HepG2 (cell line): Measurements from ENCODE around the gene PCGF3. TPM values are rescaled to one million over a fixed set of nuclear protein-coding genes. Genes with fewer than 3 reads are reported as not detected.

Experiments used
- ATAD3A ChIP-seq: sonication (generic); formaldehyde crosslinking; IDR thresholded peaks from 2 replicates; pipeline ENCODE4 v1.4.0; 2020; ENCODE audit warnings: missing genetic modification reagents
- CBX2 ChIP-seq, 2 experiments: fragments of 200-600 bp in 1 of 2; sonication (generic); formaldehyde crosslinking in 1 of 2; IDR thresholded peaks; 2 replicates each; pipeline versions ENCODE4 v1.7.0 to v1.8.1; 2018 to 2022; ENCODE audit warnings: low read depth in 2 of 2, low read length in 1 of 2, mild to moderate bottlenecking in 1 of 2, missing genetic modification reagents in 1 of 2
- IKZF1 ChIP-seq: fragments of 450-650 bp; IDR thresholded peaks from 2 replicates; pipeline ENCODE4 v1.7.1; 2016
- KLF6 ChIP-seq: IDR thresholded peaks from 2 replicates; pipeline ENCODE4 v1.8.0; 2016; ENCODE audit warnings: missing biosample characterization, missing genetic modification reagents
- PHF5A ChIP-seq: IDR thresholded peaks from one replicate; pipeline ENCODE4 v1.6.1; 2018; ENCODE audit warnings: low read depth, missing genetic modification reagents; ENCODE audit not compliant: unreplicated experiment
- RFX5 ChIP-seq: IDR thresholded peaks from 2 replicates; pipeline ENCODE4 v1.6.1; 2011; ENCODE audit warnings: low read depth, low read length, improper control_type of control experiment
- RFXAP ChIP-seq: sonication (generic); formaldehyde crosslinking; IDR thresholded peaks from 2 replicates; pipeline ENCODE4 v1.4.0; 2020; ENCODE audit warnings: missing genetic modification reagents, borderline replicate concordance
- SMC3 ChIP-seq: IDR thresholded peaks from 2 replicates; pipeline ENCODE4 v1.6.1; 2011; ENCODE audit warnings: low read length, improper control_type of control experiment
- SRSF4 ChIP-seq: fragments of 200-400 bp; formaldehyde crosslinking; IDR thresholded peaks from one replicate; pipeline ENCODE4 v1.6.1; 2018; ENCODE audit warnings: mild to moderate bottlenecking, low read depth, low read length, moderate library complexity; ENCODE audit not compliant: poor library complexity, severe bottlenecking
- TARDBP ChIP-seq: sonication (generic); formaldehyde crosslinking; IDR thresholded peaks from 2 replicates; pipeline ENCODE4 v1.8.0; 2022; ENCODE audit warnings: mild to moderate bottlenecking, missing genetic modification reagents
- THAP11 ChIP-seq: IDR thresholded peaks from 2 replicates; pipeline ENCODE4 v1.6.1; 2016; ENCODE audit warnings: missing biosample characterization, missing genetic modification reagents
- XBP1 ChIP-seq: sonication (generic); formaldehyde crosslinking; IDR thresholded peaks from 2 replicates; pipeline ENCODE4 v1.5.0; 2020; ENCODE audit warnings: missing genetic modification reagents
- YEATS4 ChIP-seq: sonication (generic); formaldehyde crosslinking; IDR thresholded peaks from 2 replicates; pipeline ENCODE4 v1.4.0; 2020; ENCODE audit warnings: missing genetic modification reagents, borderline replicate concordance
- ZC3H4 ChIP-seq: sonication (generic); formaldehyde crosslinking; IDR thresholded peaks from 2 replicates; pipeline ENCODE4 v1.4.0; 2020; ENCODE audit warnings: missing genetic modification reagents, borderline replicate concordance
- ZNF775 ChIP-seq: sonication (generic); formaldehyde crosslinking; IDR thresholded peaks from 2 replicates; pipeline ENCODE4 v1.4.0; 2020; ENCODE audit warnings: missing genetic modification reagents, mild to moderate bottlenecking, moderate library complexity, borderline replicate concordance
- polyA plus RNA-seq, 8 experiments: library from polyadenylated mRNA; depleted of rRNA in 3 of 8; stranded (reverse) in 7 of 8; unstranded in 1 of 8; fragments of >200 nt; fragmentation: Illumina TruSeq in 4 of 8; extraction: Trizol in 4 of 8; gene quantifications; 2 replicates each; pipeline versions ENCODE4 v1.2.1 to v1.2.3, GENCODE V29; 2011 to 2016; ENCODE audit warnings: low read depth in 4 of 8, missing spikeins in 1 of 8, mixed read lengths in 1 of 8; ENCODE audit not compliant: insufficient read depth in 1 of 8
- total RNA-seq, 5 experiments: library from RNA; depleted of rRNA; stranded (reverse); fragments of >200 nt; fragmentation: Illumina TruSeq; extraction: Trizol; gene quantifications; 2 replicates each; pipeline ENCODE4 v1.2.3, GENCODE V29; 2016; ENCODE audit warnings: low read depth in 1 of 5
- TF ChIP-seq, protein P1 (sequence below): sonication (generic); formaldehyde crosslinking; IDR thresholded peaks from 2 replicates; pipeline ENCODE4 v1.5.0; 2020; ENCODE audit warnings: missing genetic modification reagents
- TF ChIP-seq, protein P2 (sequence below): sonication (generic); formaldehyde crosslinking; IDR thresholded peaks from 2 replicates; pipeline ENCODE4 v1.8.1; 2023; ENCODE audit warnings: mild to moderate bottlenecking, inconsistent platforms, moderate library complexity, missing genetic modification reagents, borderline replicate concordance
- TF ChIP-seq, protein P3 (sequence below): sonication (generic); formaldehyde crosslinking; IDR thresholded peaks from 2 replicates; pipeline ENCODE4 v1.4.0; 2020; ENCODE audit warnings: missing genetic modification reagents
- TF ChIP-seq, protein P4 (sequence below): sonication (generic); formaldehyde crosslinking; IDR thresholded peaks from 2 replicates; pipeline ENCODE4 v1.4.0; 2020; ENCODE audit warnings: missing genetic modification reagents
- TF ChIP-seq, protein P5 (sequence below): sonication (generic); formaldehyde crosslinking; IDR thresholded peaks from 2 replicates; pipeline ENCODE4 v1.5.1; 2020; ENCODE audit warnings: missing genetic modification reagents, mild to moderate bottlenecking, borderline replicate concordance

The PCGF3 gene
- total and polyA plus RNA-seq, 2 of the 13 experiments (the other 11 are each of a cell fraction or from before 2014, with no cell fraction given): 28.6 to 66.2 TPM

DNA sequence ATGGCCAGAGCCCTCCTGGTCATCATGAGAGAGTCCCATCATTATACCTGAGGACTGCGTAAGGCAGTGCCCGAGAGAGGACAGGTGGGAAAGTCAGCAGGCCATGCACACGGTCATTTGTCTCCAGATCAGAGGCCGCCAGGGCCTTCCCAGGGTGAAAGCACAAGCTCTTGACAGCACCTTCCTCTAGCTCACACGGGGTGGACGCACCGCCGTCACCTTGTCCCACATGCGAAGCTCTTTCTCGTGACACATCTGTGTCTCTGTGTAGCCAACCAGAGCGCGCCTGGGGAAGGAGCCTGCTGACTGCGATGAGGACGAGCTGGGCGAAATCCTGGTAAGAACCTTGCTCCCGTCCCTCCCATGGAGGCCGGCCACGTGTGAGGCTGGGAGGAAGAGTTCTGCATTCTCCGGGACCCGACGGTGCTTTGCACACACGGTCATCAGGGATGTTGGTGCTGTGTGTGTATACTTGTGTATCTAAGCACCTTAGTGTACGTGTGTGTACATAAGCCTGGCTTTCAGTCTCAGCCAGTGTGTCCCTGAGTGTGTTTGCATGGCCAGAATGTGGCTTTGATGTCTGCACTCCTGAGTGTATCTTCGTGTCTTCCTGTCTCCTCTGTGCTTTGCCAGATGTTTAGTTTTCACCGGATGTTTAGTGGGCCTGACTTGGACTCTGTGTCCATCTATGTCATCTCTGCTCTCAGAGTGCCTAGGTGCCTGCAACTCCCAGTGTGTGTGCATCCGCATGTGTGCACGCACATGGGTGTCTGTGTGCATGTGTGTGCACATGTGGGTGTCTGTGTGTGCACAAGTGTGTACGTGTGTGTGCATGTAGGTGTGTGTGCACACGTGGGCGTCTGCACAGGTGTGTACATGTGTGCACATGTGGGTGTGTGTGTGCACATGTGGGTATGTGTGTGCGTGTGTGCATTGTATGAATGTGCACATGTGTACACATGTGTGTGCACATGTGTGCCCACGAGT, 46.7 kb upstream of the PCGF3 start (continued):
- TF ChIP-seq ZC3H4 (CRISPR knock-in tag): no peak
- no peak for TF ChIP-seq IKZF1
- TF ChIP-seq, protein P1, sequence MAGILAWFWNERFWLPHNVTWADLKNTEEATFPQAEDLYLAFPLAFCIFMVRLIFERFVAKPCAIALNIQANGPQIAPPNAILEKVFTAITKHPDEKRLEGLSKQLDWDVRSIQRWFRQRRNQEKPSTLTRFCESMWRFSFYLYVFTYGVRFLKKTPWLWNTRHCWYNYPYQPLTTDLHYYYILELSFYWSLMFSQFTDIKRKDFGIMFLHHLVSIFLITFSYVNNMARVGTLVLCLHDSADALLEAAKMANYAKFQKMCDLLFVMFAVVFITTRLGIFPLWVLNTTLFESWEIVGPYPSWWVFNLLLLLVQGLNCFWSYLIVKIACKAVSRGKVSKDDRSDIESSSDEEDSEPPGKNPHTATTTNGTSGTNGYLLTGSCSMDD: no peak
- no peak for TF ChIP-seq KLF6 (CRISPR knock-in tag)
- no peak for TF ChIP-seq SRSF4
- TF ChIP-seq PHF5A (CRISPR knock-in tag): no peak
- no peak for TF ChIP-seq SMC3
- no peak for TF ChIP-seq RFX5
- TF ChIP-seq THAP11 (CRISPR knock-in tag): no peak
- TF ChIP-seq, protein P2, sequence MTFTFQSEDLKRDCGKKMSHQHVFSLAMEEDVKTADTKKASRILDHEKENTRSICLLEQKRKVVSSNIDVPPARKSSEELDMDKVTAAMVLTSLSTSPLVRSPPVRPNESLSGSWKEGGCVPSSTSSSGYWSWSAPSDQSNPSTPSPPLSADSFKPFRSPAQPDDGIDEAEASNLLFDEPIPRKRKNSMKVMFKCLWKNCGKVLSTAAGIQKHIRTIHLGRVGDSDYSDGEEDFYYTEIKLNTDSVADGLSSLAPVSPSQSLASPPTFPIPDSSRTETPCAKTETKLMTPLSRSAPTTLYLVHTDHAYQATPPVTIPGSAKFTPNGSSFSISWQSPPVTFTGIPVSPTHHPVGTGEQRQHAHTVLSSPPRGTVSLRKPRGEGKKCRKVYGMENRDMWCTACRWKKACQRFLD (CRISPR knock-in tag): 0 out of 2 replicates have a peak, but pooled peaks have one; percentile 27
- TF ChIP-seq ATAD3A (CRISPR knock-in tag): no peak
- TF ChIP-seq CBX2 (IDR thresholded peaks at IDR 0.05; ENCODE audit: low read depth, low read length): no peak
- no peak for TF ChIP-seq CBX2 (CRISPR knock-in tag; IDR thresholded peaks at IDR 0.05; ENCODE audit: low read depth)
- TF ChIP-seq, protein P3, sequence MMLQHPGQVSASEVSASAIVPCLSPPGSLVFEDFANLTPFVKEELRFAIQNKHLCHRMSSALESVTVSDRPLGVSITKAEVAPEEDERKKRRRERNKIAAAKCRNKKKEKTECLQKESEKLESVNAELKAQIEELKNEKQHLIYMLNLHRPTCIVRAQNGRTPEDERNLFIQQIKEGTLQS (CRISPR knock-in tag): no peak
- TF ChIP-seq, protein P4, sequence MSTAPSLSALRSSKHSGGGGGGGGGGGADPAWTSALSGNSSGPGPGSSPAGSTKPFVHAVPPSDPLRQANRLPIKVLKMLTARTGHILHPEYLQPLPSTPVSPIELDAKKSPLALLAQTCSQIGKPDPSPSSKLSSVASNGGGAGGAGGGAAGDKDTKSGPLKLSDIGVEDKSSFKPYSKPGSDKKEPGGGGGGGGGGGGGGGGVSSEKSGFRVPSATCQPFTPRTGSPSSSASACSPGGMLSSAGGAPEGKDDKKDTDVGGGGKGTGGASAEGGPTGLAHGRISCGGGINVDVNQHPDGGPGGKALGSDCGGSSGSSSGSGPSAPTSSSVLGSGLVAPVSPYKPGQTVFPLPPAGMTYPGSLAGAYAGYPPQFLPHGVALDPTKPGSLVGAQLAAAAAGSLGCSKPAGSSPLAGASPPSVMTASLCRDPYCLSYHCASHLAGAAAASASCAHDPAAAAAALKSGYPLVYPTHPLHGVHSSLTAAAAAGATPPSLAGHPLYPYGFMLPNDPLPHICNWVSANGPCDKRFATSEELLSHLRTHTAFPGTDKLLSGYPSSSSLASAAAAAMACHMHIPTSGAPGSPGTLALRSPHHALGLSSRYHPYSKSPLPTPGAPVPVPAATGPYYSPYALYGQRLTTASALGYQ: no peak
- TF ChIP-seq TARDBP (CRISPR knock-in tag): peak; percentile 74; the same call in 1 of the 2 replicates
- no peak for TF ChIP-seq XBP1 (CRISPR knock-in tag)
- TF ChIP-seq RFXAP (CRISPR knock-in tag): no peak
- no peak for TF ChIP-seq ZNF775 (CRISPR knock-in tag)
- TF ChIP-seq YEATS4 (CRISPR knock-in tag): no peak
- TF ChIP-seq, protein P5, sequence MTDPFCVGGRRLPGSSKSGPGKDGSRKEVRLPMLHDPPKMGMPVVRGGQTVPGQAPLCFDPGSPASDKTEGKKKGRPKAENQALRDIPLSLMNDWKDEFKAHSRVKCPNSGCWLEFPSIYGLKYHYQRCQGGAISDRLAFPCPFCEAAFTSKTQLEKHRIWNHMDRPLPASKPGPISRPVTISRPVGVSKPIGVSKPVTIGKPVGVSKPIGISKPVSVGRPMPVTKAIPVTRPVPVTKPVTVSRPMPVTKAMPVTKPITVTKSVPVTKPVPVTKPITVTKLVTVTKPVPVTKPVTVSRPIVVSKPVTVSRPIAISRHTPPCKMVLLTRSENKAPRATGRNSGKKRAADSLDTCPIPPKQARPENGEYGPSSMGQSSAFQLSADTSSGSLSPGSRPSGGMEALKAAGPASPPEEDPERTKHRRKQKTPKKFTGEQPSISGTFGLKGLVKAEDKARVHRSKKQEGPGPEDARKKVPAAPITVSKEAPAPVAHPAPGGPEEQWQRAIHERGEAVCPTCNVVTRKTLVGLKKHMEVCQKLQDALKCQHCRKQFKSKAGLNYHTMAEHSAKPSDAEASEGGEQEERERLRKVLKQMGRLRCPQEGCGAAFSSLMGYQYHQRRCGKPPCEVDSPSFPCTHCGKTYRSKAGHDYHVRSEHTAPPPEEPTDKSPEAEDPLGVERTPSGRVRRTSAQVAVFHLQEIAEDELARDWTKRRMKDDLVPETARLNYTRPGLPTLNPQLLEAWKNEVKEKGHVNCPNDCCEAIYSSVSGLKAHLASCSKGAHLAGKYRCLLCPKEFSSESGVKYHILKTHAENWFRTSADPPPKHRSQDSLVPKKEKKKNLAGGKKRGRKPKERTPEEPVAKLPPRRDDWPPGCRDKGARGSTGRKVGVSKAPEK (CRISPR knock-in tag): no peak
